Activated CD8-positive, alpha-beta memory T cell treated with anti-CD3 and anti-CD28 coated beads for 1 hour (primary cell): ENCODE data around the gene SYNE1.

ENCODE experiments used
- DNase-seq, 2 donors: peaks; one replicate each; pipeline ENCODE4 v3.0.0-alpha.2; 2020; ENCODE audit warnings: low read depth in 1 of 2; ENCODE audit errors: extremely low read depth in 1 of 2

The SYNE1 gene

GRCh38 chr6:152117156-152118133, 519.7 kb downstream of the SYNE1 start:
- DNase-seq = no peak

GRCh38 chr6:152112491-152113261, 524.5 kb downstream of the SYNE1 start:
- DNase-seq = no peak

- no peak for DNase-seq
Observed at GRCh38 chr6:152110886-152111820, 526.0 kb downstream of the SYNE1 start.

- no peak for DNase-seq
Observed at GRCh38 chr6:152107973-152108372, 529.2 kb downstream of the SYNE1 start.

DNA sequence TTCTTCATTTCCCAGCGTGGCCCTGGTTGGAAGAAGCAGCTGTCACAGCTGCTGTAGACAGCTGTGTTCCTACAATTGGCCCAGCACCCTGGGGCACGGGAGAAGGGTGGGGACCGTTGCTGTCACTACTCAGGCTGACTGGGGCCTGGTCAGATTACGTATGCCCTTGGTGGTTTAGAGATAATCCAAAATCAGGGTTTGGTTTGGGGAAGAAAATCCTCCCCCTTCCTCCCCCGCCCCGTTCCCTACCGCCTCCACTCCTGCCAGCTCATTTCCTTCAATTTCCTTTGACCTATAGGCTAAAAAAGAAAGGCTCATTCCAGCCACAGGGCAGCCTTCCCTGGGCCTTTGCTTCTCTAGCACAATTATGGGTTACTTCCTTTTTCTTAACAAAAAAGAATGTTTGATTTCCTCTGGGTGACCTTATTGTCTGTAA, 537.0 kb downstream of the SYNE1 start:
- no peak for DNase-seq

DNA sequence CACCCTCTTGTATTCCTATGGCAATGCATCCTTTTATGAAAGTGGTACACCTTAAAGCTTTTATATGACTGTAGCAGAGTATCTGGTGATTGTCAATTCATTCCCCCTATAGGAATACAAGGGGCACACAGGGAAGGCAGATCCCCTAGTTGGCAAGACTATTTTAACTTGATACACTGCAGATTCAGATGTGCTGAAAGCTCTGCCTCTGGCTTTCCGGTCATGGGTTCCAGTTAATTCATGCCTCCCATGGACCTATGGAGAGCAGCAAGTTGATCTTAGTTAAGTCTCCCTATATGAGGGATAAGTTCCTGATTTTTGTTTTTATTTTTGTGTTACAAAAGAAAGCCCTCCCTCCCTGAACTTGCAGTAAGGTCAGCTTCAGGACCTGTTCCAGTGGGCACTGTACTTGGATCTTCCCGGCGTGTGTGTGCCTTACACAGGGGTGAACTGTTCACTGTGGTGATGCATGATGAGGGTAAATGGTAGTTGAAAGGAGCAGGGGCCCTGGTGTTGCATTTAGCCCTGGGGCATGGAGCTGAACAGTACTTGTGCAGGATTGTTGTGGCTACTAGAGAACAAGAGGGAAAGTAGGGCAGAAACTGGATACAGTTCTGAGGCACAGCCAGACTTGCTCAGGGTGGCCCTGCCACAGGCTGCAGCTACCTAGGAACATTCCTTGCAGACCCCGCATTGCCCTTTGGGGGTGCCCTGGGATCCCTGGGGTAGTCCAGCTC, 537.5 kb downstream of the SYNE1 start:
- no peak for DNase-seq

- DNase-seq = no peak
Observed at GRCh38 chr6:152098683-152099082, 538.5 kb downstream of the SYNE1 start.

DNA sequence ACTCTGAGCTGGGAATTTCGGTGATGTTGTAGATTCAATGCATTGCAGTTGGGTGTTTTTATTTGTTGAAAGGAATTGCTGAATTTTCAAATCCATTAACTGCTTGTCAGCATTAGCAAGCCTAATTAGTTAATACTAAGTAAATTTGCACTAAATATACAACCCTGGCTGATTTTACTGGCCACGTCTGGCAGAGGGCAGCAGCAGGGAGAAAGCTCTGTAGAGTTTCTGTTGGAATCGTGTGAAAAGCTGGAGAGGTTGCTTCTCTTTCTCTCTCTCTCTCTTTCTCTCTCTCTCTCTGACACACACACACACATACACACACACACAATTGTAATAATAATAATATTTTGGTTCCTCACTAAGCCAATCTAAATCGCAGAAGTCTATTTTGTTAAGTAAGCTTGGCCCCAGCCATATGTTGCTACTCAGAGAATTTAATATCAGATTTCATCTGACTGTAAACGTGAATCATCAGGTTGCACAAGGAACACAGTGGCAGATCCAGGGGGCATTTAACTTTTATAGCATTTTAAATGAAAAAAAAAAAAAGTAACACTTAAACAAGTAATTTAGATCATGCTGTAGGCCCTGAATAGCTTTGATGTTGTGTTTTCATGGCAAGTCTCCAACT, 540.2 kb downstream of the SYNE1 start:
- no peak for DNase-seq

DNA sequence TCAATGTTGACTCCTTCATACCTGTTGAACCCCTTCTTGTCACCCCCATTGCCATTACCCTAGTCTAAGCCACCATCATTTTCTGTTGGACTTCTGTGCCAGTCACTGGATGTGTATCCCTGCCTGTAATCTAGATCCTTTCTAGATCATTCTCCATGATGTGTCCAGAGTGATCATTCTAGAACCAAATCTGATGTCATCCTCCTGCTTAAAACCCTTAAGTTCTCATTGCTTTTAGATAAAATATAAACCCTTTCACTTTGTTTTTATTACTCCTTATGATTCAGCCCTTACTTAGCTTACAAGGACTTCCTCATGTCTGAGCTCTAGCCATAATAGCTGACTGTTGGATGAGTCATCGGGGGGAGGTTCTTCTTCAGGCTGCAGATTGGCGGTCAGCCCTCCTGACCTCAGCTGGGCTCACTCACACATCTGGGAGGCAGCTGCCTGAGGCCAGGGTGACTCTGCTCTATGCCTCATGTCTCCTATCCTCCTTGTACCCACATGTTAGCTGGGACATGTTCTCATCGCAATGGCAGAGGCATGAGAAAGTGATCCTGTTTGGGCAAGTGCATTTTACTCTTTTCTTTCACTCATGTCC, 542.1 kb downstream of the SYNE1 start:
- DNase-seq = no peak

GRCh38 chr6:152094276-152094675, 542.9 kb downstream of the SYNE1 start:
- no peak for DNase-seq

DNA sequence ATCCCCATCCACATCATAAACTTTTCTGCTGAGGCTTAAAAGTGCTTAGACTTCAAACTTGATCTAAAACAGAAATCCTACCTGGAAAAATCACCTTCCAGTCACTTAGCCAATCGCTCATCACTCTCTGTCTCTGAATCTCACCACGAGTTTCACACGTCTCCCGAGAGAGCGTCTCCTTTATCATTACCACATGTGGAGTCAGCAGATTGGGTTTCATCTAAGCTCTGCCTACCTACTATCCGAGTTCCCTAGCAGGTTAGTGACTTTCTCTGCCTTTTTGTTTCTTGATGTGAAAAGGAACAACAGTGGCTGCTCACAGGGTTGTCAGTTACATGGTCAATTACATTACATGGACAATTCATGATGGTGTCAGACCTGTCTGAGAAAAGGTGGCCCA, 543.5 kb downstream of the SYNE1 start:
- DNase-seq = no peak

GRCh38 chr6:152091851-152092341, 545.3 kb downstream of the SYNE1 start:
- no peak for DNase-seq

DNA sequence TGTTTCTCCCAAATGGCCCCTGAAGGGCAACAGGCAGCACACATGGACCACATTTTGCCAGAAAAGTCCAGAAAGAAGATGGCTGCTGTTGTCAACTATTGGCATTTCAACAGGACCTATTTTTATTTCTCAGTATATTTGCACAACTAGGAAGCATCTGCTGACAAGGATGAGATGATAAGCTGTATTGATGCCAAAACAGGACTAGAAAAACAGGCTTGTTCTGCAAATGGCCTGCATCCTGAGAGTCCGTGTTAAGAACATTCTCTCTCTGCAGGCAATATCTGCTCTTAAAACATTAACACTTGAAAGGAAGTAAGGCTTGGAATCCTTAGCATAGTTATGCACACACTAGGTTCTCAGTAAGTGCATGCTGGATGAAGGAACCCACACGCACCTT, 546.0 kb downstream of the SYNE1 start:
- no peak for DNase-seq

DNA sequence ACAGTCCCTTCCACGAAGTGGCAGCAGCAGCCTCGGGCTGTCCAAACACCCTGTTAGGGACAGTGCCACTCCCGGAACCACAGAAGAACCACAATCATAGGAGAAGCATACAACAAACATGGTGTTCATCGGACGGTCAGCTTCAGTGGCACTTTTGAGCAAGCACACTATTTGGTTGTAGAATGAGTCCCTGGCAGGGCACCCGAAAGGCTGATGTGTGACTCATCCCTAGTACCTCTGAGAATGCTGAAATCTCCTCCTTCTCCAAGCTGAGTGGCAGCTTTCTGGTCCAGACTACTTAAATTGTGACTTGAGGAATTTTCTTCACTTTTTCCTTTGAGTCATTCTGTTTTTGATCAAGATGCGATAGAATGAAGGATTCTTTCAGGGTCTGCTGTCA, 547.2 kb downstream of the SYNE1 start:
- no peak for DNase-seq

- DNase-seq = no peak
Observed at GRCh38 chr6:152087701-152088100, 549.5 kb downstream of the SYNE1 start.

DNA sequence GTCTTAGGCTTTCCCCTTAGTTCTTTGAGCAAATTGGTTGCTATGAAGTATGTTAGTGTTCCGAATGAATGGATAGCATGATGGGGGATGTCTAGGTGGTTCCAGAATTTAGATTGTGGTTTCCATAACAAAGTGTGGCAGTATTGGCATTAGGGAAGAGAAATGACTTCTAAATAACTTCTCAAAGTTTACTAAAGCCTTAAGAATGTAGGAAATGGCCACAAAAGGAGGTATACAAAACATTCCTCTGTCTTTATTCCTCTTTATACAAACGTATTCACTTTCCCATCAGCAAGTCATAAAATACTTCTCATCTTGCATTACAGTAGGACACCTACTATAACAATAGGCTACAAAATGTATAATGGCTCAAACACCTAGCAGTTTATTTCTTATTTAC, 550.1 kb downstream of the SYNE1 start:
- no peak for DNase-seq

- no peak for DNase-seq
Observed at GRCh38 chr6:152086223-152086873, 550.8 kb downstream of the SYNE1 start.

DNA sequence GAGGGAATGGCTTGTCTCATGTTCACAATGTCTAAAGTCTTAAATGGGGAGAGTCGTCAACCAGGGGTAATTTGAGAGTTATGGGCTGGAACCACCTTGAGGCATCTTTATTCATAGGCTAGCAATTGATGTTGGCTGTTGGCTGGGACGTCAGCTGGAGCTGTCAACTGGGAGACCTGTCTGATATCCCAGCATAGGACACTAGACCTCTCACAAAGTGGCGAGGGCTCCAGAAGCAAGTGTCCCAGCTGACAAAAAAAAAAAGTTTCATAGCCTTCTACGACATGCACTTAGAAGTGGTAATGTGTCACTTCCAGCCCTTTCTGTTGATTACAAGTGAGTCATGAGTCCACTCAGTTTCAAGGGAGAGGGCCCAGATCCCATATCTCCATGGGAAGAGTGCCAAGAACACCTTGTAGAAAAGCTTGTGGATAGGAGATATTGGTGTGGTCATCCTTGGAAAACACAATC, 551.7 kb downstream of the SYNE1 start:
- DNase-seq = no peak
